ENCODE data around the gene CACNA1B.

The CACNA1B gene

DNA sequence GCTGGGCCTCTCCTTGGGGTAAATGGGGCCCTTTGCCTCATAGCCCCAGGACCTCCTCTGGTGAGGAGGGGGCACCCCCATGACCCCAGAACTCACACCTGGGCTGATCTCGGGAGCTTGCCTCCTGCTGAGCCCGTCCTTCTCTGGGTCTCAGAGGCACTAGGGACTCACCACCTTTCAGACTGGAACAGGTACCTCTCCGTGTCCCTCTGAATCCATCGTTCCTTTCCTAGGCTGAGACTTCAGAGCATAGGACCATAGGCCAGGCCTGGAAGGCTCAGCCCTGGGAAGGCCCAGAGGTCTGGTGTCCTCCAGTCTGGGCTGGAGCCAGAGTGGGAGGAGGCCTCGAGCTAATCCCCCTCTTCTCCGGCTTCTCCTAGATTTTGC is 97.9 kb downstream of the CACNA1B start:
- H3K36me3 ChIP-seq (replicated peaks in 1 of 2; ENCODE audit: control insufficient read depth in 2 of 2, insufficient read depth in 2 of 2, low read length in 2 of 2), result no peaks in the 10 kb centered on the region
- no CpG with 5 or more reads among the region's 6 CpGs for WGBS, 2 donors (ENCODE audit: extremely low coverage in 2 of 2, insufficient read length in 2 of 2, insufficient replicate concordance in 1 of 2)
- H3K9ac ChIP-seq (ENCODE audit: low read depth, low read length, poor library complexity), result no peak overlapping the region
- H3K18ac ChIP-seq (ENCODE audit: low read length), result peak overlapping the region; percentile 80
- no peaks in the 10 kb centered on the region for H3K79me1 ChIP-seq (ENCODE audit: low read depth, low read length)
- H3K4me1 ChIP-seq (ENCODE audit: control insufficient read depth in 2 of 2, insufficient read depth in 1 of 2, low read depth in 1 of 2, low read length in 2 of 2), result peaks cover 4 to 6% of the 10 kb centered on the region in 2 donors
- no peak overlapping the region for H2BK12ac ChIP-seq (ENCODE audit: low read length)
- no peak overlapping the region for H2AK5ac ChIP-seq (ENCODE audit: low read depth, low read length)
- no peak for DNase-seq (ENCODE audit: low spot score)
- H3K4me3 ChIP-seq (ENCODE audit: low read length in 2 of 2), result no peak overlapping the region
- H2BK5ac ChIP-seq (ENCODE audit: low read length), result no peak overlapping the region
- peaks cover 0 to 15% of the 10 kb centered on the region in 2 donors for H3K9me3 ChIP-seq (replicated peaks in 1 of 2; ENCODE audit: control insufficient read depth in 2 of 2, insufficient read depth in 1 of 2, low read depth in 1 of 2, low read length in 2 of 2)
- no peak overlapping the region for H4K91ac ChIP-seq (ENCODE audit: low read depth, low read length, poor library complexity)
- H2BK15ac ChIP-seq (ENCODE audit: low read length), result no peak overlapping the region
- H3K27me3 ChIP-seq (ENCODE audit: control insufficient read depth in 3 of 3, insufficient read depth in 3 of 3, low read depth in 1 of 3, low read length in 3 of 3), result no peaks in the 10 kb centered on the region
- no peak overlapping the region for H3K4ac ChIP-seq (ENCODE audit: low read length)
- no peak overlapping the region for H3K27ac ChIP-seq (replicated peaks; ENCODE audit: low read length)
- no peak overlapping the region for H3K4me2 ChIP-seq (ENCODE audit: insufficient read depth, low read length, poor library complexity, severe bottlenecking)
- H3K14ac ChIP-seq (ENCODE audit: low read length), result peak overlapping the region; percentile 38
- H4K8ac ChIP-seq (ENCODE audit: low read depth, low read length), result no peak overlapping the region
- no peak overlapping the region for H3K23ac ChIP-seq (ENCODE audit: low read depth, low read length, poor library complexity)
- no peak overlapping the region for H2BK120ac ChIP-seq (ENCODE audit: low read depth, low read length)
- no peak overlapping the region for H2AFZ ChIP-seq (ENCODE audit: low read length)

GRCh38 chr9:137975936-137976565 is 98.5 kb downstream of the CACNA1B start:
- peaks cover 0 to 15% of the 10 kb centered on the region in 2 donors for H3K9me3 ChIP-seq (replicated peaks in 1 of 2; ENCODE audit: control insufficient read depth in 2 of 2, insufficient read depth in 1 of 2, low read depth in 1 of 2, low read length in 2 of 2)
- no CpG with 5 or more reads among the region's 8 CpGs for WGBS, 2 donors (ENCODE audit: extremely low coverage in 2 of 2, insufficient read length in 2 of 2, insufficient replicate concordance in 1 of 2)
- H2AK5ac ChIP-seq (ENCODE audit: low read depth, low read length), result no peak overlapping the region
- no peaks in the 10 kb centered on the region for H3K36me3 ChIP-seq (replicated peaks in 1 of 2; ENCODE audit: control insufficient read depth in 2 of 2, insufficient read depth in 2 of 2, low read length in 2 of 2)
- peak overlapping the region; percentile 71 for H3K14ac ChIP-seq (ENCODE audit: low read length)
- H3K23ac ChIP-seq (ENCODE audit: low read depth, low read length, poor library complexity), result peak overlapping the region; percentile 73
- peak overlapping the region; percentile 60 for H3K9ac ChIP-seq (ENCODE audit: low read depth, low read length, poor library complexity)
- no peaks in the 10 kb centered on the region for H3K79me1 ChIP-seq (ENCODE audit: low read depth, low read length)
- DNase-seq (ENCODE audit: low spot score), result no peak
- H2BK120ac ChIP-seq (ENCODE audit: low read depth, low read length), result no peak overlapping the region
- H3K4me3 ChIP-seq (ENCODE audit: low read length in 2 of 2), result no peak overlapping the region
- H3K4ac ChIP-seq (ENCODE audit: low read length), result no peak overlapping the region
- H2BK15ac ChIP-seq (ENCODE audit: low read length), result no peak overlapping the region
- no peak overlapping the region for H2AFZ ChIP-seq (ENCODE audit: low read length)
- no peak overlapping the region for H3K4me2 ChIP-seq (ENCODE audit: insufficient read depth, low read length, poor library complexity, severe bottlenecking)
- H2BK12ac ChIP-seq (ENCODE audit: low read length), result no peak overlapping the region
- no peak overlapping the region for H3K27ac ChIP-seq (replicated peaks; ENCODE audit: low read length)
- no peak overlapping the region for H2BK5ac ChIP-seq (ENCODE audit: low read length)
- peaks cover 0 to under 1% of the 10 kb centered on the region in 2 donors for H3K4me1 ChIP-seq (ENCODE audit: control insufficient read depth in 2 of 2, insufficient read depth in 1 of 2, low read depth in 1 of 2, low read length in 2 of 2)
- no peaks in the 10 kb centered on the region for H3K27me3 ChIP-seq (ENCODE audit: control insufficient read depth in 3 of 3, insufficient read depth in 3 of 3, low read depth in 1 of 3, low read length in 3 of 3)
- H4K8ac ChIP-seq (ENCODE audit: low read depth, low read length), result peak overlapping the region; percentile 43
- peak overlapping the region; percentile 57 for H3K18ac ChIP-seq (ENCODE audit: low read length)
- H4K91ac ChIP-seq (ENCODE audit: low read depth, low read length, poor library complexity), result no peak overlapping the region

DNA sequence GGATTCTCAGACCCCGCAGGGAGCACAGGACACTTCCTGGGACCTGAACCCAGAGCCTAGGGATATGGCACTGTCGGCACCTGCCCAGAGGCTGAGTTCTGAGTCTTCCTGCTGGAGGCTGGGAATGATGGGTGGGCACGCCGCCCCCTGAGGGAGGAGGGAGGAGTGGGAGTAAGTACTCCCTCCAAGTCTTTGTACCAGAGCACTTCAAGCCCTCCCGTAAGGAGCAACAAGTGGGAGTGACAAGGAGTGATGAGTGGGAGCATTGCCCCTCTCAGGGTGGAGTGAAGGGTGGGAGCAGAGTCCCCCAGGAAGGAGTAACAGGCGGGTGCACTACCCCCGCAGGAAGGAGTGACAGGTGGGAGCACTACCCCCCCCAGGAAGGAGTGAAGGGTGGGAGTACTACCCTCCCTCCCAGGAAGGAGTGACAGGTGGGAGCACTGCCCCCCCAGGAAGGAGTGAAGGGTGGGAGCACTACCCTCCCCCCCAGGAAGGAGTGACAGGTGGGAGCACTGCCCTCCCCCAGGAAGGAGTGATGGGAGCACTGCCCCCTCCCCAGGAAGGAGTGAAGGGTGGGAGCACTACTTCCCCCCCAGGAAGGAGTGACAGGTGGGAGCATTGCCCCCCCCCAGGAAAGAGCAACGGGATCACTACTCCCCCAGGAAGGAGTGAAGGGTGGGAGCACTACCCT is 100.1 kb downstream of the CACNA1B start:
- peaks cover 0 to 12% of the 10 kb centered on the region in 2 donors for H3K9me3 ChIP-seq (replicated peaks in 1 of 2; ENCODE audit: control insufficient read depth in 2 of 2, insufficient read depth in 1 of 2, low read depth in 1 of 2, low read length in 2 of 2)
- H3K36me3 ChIP-seq (replicated peaks in 1 of 2; ENCODE audit: control insufficient read depth in 2 of 2, insufficient read depth in 2 of 2, low read length in 2 of 2), result no peaks in the 10 kb centered on the region
- no peak overlapping the region for H2BK15ac ChIP-seq (ENCODE audit: low read length)
- no peak overlapping the region for H3K4ac ChIP-seq (ENCODE audit: low read length)
- H4K91ac ChIP-seq (ENCODE audit: low read depth, low read length, poor library complexity), result no peak overlapping the region
- no peak overlapping the region for H2AFZ ChIP-seq (ENCODE audit: low read length)
- no peaks in the 10 kb centered on the region for H3K27me3 ChIP-seq (ENCODE audit: control insufficient read depth in 3 of 3, insufficient read depth in 3 of 3, low read depth in 1 of 3, low read length in 3 of 3)
- H3K4me1 ChIP-seq (ENCODE audit: control insufficient read depth in 2 of 2, insufficient read depth in 1 of 2, low read depth in 1 of 2, low read length in 2 of 2), result no peaks in the 10 kb centered on the region
- no peak for DNase-seq (ENCODE audit: low spot score)
- no CpG with 5 or more reads among the region's 8 CpGs for WGBS, 2 donors (ENCODE audit: extremely low coverage in 2 of 2, insufficient read length in 2 of 2, insufficient replicate concordance in 1 of 2)
- H3K9ac ChIP-seq (ENCODE audit: low read depth, low read length, poor library complexity), result no peak overlapping the region
- H3K4me3 ChIP-seq (ENCODE audit: low read length in 2 of 2), result peak overlapping the region in 1 of 2 donors; percentile 45
- H2BK120ac ChIP-seq (ENCODE audit: low read depth, low read length), result no peak overlapping the region
- no peak overlapping the region for H4K8ac ChIP-seq (ENCODE audit: low read depth, low read length)
- H2BK12ac ChIP-seq (ENCODE audit: low read length), result no peak overlapping the region
- H3K27ac ChIP-seq (replicated peaks; ENCODE audit: low read length), result no peak overlapping the region
- no peak overlapping the region for H3K4me2 ChIP-seq (ENCODE audit: insufficient read depth, low read length, poor library complexity, severe bottlenecking)
- H2BK5ac ChIP-seq (ENCODE audit: low read length), result no peak overlapping the region
- no peak overlapping the region for H3K14ac ChIP-seq (ENCODE audit: low read length)
- no peaks in the 10 kb centered on the region for H3K79me1 ChIP-seq (ENCODE audit: low read depth, low read length)
- no peak overlapping the region for H3K18ac ChIP-seq (ENCODE audit: low read length)
- H2AK5ac ChIP-seq (ENCODE audit: low read depth, low read length), result no peak overlapping the region
- H3K23ac ChIP-seq (ENCODE audit: low read depth, low read length, poor library complexity), result no peak overlapping the region

- Histone ChIP-seq H3K27me3 (ENCODE audit: control insufficient read depth in 3 of 3, insufficient read depth in 3 of 3, low read depth in 1 of 3, low read length in 3 of 3) (no peaks in the 10 kb centered on the region), H3K14ac (ENCODE audit: low read length) (no peak overlapping the region), H3K4me2 (ENCODE audit: insufficient read depth, low read length, poor library complexity, severe bottlenecking) (no peak overlapping the region), H2AK5ac (ENCODE audit: low read depth, low read length) (no peak overlapping the region), H3K9ac (ENCODE audit: low read depth, low read length, poor library complexity) (no peak overlapping the region), H3K79me1 (ENCODE audit: low read depth, low read length) (no peaks in the 10 kb centered on the region), H3K18ac (ENCODE audit: low read length) (no peak overlapping the region), H2BK120ac (ENCODE audit: low read depth, low read length) (no peak overlapping the region), H2BK5ac (ENCODE audit: low read length) (no peak overlapping the region), H2BK15ac (ENCODE audit: low read length) (no peak overlapping the region), H3K4ac (ENCODE audit: low read length) (no peak overlapping the region), H3K4me3 (ENCODE audit: low read length in 2 of 2) (no peak overlapping the region), H4K8ac (ENCODE audit: low read depth, low read length) (no peak overlapping the region), H2BK12ac (ENCODE audit: low read length) (no peak overlapping the region), H4K91ac (ENCODE audit: low read depth, low read length, poor library complexity) (no peak overlapping the region), H3K9me3 (replicated peaks in 1 of 2; ENCODE audit: control insufficient read depth in 2 of 2, insufficient read depth in 1 of 2, low read depth in 1 of 2, low read length in 2 of 2) (peaks cover 0 to 11% of the 10 kb centered on the region in 2 donors), H3K4me1 (ENCODE audit: control insufficient read depth in 2 of 2, insufficient read depth in 1 of 2, low read depth in 1 of 2, low read length in 2 of 2) (no peaks in the 10 kb centered on the region), H3K23ac (ENCODE audit: low read depth, low read length, poor library complexity) (no peak overlapping the region), H3K27ac (replicated peaks; ENCODE audit: low read length) (no peak overlapping the region), H3K36me3 (replicated peaks in 1 of 2; ENCODE audit: control insufficient read depth in 2 of 2, insufficient read depth in 2 of 2, low read length in 2 of 2) (no peaks in the 10 kb centered on the region), H2AFZ (ENCODE audit: low read length) (no peak overlapping the region)
- no CpG with 5 or more reads among the region's 4 CpGs for whole genome bisulfite sequencing, 2 donors (ENCODE audit: extremely low coverage in 2 of 2, insufficient read length in 2 of 2, insufficient replicate concordance in 1 of 2)
- no peak for DNase-seq (ENCODE audit: low spot score)
Observed at GRCh38 chr9:137978262-137978714, 100.7 kb downstream of the CACNA1B start.
